A204.1 (cell line): ENCODE data around the gene SCN2A.
"Not testable (repeated sequence)": the region's sequence is repeated elsewhere in the genome, so short reads cannot be mapped to it uniquely, and the experiment has no call there.

ENCODE experiments used
- FAIRE-seq: peaks from 2 replicates; lab custom pipeline; 2012; peaks lifted over from hg19 to GRCh38; lab: Jason Lieb, UNC

The SCN2A gene

DNA sequence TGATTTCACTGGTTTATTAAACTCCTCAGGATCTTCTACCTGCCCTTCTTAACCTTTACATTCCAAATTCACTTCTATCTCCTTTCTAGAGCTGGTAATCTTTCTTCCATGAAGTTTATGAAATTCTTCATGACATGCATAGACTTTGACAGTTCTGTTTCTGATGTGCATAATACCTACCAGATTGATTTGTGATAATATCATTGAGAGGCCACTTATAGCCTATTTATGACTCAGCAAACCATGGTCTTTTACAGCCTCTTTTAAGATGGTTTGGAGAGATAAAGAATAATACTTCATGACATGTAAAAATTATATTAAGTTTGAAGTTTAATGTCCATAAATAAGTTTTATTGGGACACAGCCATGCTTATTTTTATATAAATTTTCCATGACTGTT is 14.0 kb downstream of the SCN2A start:
- FAIRE-seq: no peak

GRCh38 chr2:165256618-165257017 is 17.4 kb downstream of the SCN2A start:
- FAIRE-seq: no peak

GRCh38 chr2:165260347-165260746 is 21.1 kb downstream of the SCN2A start:
- FAIRE-seq: not testable (repeated sequence)

DNA sequence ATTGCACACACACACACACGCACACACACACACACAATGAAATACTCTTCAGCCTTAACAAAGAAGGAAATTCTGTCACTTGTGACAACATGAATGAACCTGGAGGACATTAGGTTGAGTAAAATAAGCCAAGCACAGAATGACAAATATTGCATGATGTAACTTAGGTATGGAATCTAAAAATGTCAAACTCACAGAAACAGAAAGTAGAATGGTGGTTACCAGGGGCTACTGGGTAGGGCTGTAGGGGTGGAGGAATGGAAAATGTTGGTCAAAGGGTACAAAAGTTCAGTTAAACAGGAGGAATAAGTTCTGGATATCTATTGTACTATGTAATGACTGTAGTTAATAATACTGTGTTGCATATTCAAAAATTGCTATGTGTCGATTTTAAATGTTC is 29.5 kb downstream of the SCN2A start:
- no peak for FAIRE-seq

DNA sequence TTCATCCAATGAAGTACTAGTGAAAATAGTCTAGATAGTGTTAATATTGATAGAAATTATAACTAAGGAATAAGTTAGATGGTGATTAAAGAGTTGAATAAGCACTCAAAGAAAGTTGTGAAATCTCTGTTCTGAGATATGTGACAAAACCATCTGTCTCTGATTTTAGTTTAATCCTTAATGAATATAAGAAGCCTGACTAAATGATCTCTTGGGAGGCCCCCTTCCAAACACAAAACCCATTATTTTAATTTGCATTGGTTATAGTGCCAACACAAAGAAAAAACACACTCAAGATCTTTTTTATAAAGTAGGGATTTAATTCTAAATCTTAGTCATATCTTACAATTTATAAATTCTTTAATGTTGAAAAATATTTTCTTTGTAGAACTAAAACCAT is 34.0 kb downstream of the SCN2A start:
- FAIRE-seq: no peak

DNA sequence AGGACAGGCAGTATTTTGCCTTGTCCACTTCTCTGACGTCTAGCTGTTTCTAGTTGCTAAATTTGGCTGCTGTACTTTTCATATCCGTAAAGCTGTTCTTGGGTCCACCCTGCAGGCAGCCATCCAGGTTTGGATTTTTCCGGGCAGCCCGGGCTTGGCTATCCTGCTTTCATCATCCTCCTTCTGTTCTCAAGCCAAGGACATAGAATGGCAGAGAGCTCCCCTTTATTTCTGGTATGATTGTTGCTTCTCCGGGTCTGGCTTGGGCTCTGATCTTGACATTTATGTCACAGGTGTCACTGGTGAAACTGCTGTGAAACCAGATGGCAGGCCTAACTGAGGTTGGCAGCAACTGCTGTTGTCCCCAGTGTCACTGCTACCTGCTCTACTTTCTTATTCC is 35.5 kb downstream of the SCN2A start:
- no peak for FAIRE-seq

DNA sequence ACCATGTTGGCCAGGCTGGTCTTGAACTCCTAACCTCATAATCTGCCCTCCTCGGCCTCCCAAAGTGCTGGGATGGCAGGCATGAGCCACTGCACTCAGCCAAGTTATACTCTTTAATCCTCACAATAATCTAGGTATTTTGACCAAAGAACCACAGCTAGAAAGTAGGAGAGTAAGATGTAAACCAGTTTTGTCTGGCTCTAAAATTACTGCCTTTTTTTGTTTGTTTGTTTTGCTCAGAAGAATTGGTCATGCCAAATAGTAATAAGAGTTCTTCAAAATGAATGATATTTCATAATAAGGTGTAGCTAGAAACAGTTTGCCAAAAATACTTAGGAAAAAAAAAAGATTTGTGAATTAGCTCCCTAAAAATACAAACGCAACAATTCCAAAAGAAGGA is 36.7 kb downstream of the SCN2A start:
- FAIRE-seq: no peak

- FAIRE-seq: no peak
Observed at GRCh38 chr2:165277295-165277694, 38.1 kb downstream of the SCN2A start.

- FAIRE-seq: no peak
Observed at GRCh38 chr2:165277860-165278656, 38.8 kb downstream of the SCN2A start.

DNA sequence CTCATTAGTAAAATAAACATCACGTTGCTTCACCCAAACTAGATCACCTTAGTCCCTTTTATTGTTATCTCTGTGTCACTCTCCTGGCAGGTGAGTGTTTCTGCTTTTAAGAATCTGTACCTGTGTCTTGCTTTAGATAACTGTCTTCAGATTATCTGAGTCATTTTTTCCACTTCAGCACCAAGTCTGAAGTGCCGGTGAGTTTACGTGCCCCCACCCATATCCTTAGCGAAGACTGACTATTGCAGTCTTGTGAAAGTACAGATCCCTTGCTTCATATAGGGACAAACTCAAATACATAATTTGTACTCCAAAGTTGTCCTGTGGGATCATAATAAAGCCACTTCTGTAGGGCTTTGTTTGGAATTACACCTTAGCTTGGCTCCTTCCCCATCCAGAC is 41.1 kb downstream of the SCN2A start:
- FAIRE-seq: no peak

DNA sequence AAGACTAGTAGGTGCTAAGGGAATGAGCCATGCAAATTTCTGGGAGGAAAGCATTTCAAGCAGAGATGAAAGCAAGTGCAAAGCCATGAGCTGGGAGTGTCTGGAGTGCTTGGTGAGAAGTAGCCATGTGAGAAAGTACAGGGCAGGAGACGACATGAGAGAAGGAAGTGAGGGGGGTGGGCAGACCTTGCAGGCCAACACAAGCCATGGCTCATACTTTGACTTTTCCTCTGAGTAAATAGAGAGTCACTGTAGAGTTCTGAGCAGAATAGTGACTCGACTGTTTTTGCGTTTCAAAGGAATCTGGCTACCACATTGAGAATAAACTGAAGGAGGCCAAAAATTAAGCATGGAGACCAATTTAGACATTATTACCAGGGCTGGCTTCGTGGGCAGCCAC is 42.2 kb downstream of the SCN2A start:
- no peak for FAIRE-seq

GRCh38 chr2:165283342-165283741 is 44.1 kb downstream of the SCN2A start:
- no peak for FAIRE-seq

DNA sequence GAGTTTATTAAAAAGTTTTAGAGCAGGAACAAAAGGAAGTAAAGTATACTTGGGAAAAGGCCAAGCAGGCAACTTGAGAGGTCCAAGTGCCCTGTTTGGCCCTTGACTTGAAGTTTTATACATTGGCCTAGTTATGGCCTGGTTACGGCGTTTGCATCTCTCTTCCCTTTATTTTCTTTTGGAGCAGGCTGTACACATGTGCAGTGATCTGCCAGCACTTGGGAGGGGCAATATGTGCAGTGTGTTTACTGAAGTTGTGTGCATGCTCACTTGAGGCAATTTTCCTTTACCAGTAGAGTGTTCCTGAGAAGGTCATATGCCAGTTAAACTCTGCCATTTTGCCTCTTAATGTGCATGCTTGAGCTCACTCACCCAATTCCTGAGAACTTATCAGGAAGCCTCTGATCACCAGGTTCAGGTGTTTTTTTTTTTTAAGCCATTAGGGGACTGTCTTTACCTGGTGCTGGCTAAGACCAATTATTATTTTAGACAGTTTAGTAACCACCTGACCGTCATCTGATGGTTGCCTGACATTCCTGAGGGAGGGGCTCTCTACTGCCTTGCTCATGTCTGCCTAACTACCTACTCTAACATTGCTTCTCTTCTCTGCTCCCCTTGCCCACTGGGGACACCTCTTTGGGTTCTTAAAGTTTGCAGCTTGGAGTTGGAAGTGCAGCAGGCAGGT is 48.0 kb downstream of the SCN2A start:
- no peak for FAIRE-seq

DNA sequence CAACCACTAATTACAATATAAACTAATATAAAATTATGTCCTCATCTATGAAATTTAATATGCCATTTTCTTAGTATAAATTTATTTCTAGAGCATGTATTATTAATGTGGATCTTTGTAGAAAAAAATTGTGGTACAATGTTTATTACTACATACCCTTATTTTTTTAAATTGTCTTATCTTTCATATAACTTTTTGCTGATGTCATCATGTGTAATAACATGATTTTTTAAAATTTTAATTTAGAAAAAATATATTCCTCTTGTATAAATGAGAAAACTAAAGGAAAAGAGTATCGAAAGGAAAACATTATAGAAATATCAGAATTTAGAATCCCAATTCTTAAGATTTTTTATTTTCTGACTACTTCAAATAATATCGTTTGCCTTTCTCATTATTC is 49.9 kb downstream of the SCN2A start:
- peak; percentile 83 for FAIRE-seq

GRCh38 chr2:165293440-165294420 is 54.5 kb downstream of the SCN2A start:
- peak; percentile 94 for FAIRE-seq

- no peak for FAIRE-seq
Observed at GRCh38 chr2:165294912-165295311, 55.7 kb downstream of the SCN2A start.

- no peak for FAIRE-seq
Observed at GRCh38 chr2:165295643-165296042, 56.4 kb downstream of the SCN2A start.

DNA sequence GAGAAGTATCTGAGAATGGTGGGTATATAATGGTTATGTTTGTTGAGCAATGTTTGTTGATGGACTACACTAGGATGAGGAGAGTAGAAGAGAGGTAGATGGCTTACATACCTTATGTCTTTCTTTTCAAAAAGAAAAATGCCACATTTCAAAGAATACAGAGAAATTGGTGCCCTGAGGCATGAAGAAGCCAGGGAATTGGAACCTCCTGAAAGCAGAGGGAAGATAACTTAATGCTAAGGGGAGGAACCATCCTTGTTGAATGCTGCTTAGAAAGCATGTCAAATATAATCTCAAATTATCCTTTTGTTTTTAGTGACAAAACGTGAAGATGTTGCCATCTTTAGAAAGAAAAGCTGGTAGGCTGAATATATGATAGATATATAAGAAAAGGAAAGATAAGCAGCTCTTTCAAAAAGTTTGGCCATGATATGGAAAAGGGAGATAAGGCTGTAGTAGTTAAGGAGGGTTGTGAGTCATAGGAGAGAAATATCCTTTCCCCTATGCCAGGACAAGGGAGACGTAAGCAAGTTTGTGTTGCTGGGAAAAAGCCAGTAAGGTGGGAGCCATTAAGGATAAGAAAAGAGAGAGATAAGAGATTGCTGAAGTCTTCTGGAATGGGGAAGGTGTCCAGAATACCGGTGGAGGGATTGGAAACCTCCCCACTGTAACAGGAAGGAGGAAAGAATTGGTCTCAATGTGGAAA is 66.3 kb downstream of the SCN2A start:
- FAIRE-seq: no peak

GRCh38 chr2:165307317-165307716 is 68.1 kb downstream of the SCN2A start:
- FAIRE-seq: no peak

- FAIRE-seq: no peak
Observed at GRCh38 chr2:165311949-165312348, 72.7 kb downstream of the SCN2A start.

DNA sequence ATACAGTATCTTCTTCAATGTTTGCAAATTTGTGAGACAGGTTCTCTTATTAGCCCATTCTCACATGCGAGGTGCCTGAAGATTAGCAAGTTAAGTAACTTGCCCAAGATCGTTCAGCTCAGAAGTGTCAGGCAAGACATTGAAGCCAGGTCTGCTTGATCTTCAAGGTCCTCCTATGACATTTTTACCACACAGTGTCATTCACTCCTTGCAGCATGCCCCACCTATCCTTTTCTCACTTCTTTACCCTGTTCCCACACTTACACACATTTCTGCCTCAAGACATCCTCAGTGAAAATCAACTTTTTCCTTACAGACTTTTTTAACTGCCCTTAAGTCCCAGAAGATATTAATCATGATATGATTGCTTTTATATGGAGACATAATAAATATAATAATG is 73.8 kb downstream of the SCN2A start:
- no peak for FAIRE-seq

DNA sequence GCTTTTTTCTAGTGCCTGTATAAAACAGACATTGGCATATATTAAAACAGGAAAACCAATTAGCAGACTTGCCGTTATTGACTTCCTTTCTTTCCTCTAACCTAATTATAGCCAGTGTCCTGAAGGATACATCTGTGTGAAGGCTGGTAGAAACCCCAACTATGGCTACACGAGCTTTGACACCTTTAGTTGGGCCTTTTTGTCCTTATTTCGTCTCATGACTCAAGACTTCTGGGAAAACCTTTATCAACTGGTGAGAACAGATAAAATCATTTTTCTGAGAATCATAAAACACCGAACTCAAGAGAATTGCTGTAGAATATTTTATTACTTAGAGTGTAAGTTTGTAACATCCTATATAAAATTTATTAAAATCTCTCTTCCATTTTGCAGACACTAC is 74.3 kb downstream of the SCN2A start:
- FAIRE-seq: no peak
